GM20000 (cell line): ENCODE results near the gene HIC2.
"Not testable (repeated sequence)": the region's sequence is repeated elsewhere in the genome, so short reads cannot be mapped to it uniquely, and the experiment has no call there.

ENCODE experiments used
- DNase-seq: peaks from one replicate; pipeline ENCODE4 v3.0.0; 2012; ENCODE audit warnings: low spot score
- CTCF ChIP-seq: IDR thresholded peaks from 2 replicates; pipeline ENCODE4 v1.5.1; 2012; ENCODE audit warnings: mild to moderate bottlenecking, control low read depth; ENCODE audit errors: extremely low read depth, missing control alignments

HIC2 gene

GRCh38 chr22:21450320-21450831, 33.2 kb downstream of the HIC2 start:
- no peak for TF ChIP-seq CTCF
- no peak for DNase-seq

GRCh38 chr22:21450858-21451353, 33.7 kb downstream of the HIC2 start:
- TF ChIP-seq CTCF, result no peak
- DNase-seq, result no peak

GRCh38 chr22:21451545-21452520, 34.7 kb downstream of the HIC2 start:
- no peak for TF ChIP-seq CTCF
- DNase-seq, result no peak

- not testable (repeated sequence) for DNase-seq
Observed at GRCh38 chr22:21452666-21453065, 35.5 kb downstream of the HIC2 start.

GRCh38 chr22:21454998-21455333, 37.8 kb downstream of the HIC2 start:
- not testable (repeated sequence) for DNase-seq

- TF ChIP-seq CTCF, result no peak
- no peak for DNase-seq
Observed at GRCh38 chr22:21455334-21456089, 38.3 kb downstream of the HIC2 start.

GRCh38 chr22:21457023-21457787, 40.0 kb downstream of the HIC2 start:
- no peak for TF ChIP-seq CTCF
- DNase-seq, result no peak

- DNase-seq, result not testable (repeated sequence)
Observed at GRCh38 chr22:21462672-21463071, 45.5 kb downstream of the HIC2 start.

- not testable (repeated sequence) for DNase-seq
Observed at GRCh38 chr22:21467337-21468193, 50.4 kb downstream of the HIC2 start, which contains the start of gene TMEM191C. Gene TMEM191C (plus strand): TSS chr22:21467387. CDS start chr22:21467460, 73 bp downstream.

- DNase-seq, result not testable (repeated sequence)
Observed at GRCh38 chr22:21468194-21469096, 51.3 kb downstream of the HIC2 start.
